Muscle layer of duodenum (tissue), 2 donors: ENCODE results near the gene SLC22A23.

Experiments used
- H3K27ac ChIP-seq: one replicate; pipeline ENCODE4 v1.7.0; 2013; ENCODE audit warnings: mild to moderate bottlenecking, low read length
- H3K27me3 ChIP-seq: one replicate; pipeline ENCODE4 v1.7.0; 2013; ENCODE audit warnings: low read depth, mild to moderate bottlenecking, control low read depth, low read length
- H3K36me3 ChIP-seq, 2 donors: one replicate each; pipeline ENCODE4 v1.7.0; 2013; ENCODE audit warnings: low read length in 2 of 2, control low read depth in 1 of 2, mild to moderate bottlenecking in 1 of 2; ENCODE audit not compliant: insufficient read depth in 2 of 2, control insufficient read depth in 1 of 2
- H3K4me1 ChIP-seq, 2 donors: one replicate each; pipeline ENCODE4 v1.7.0; 2013; ENCODE audit warnings: low read length in 2 of 2, mild to moderate bottlenecking in 2 of 2, control low read depth in 1 of 2, moderate library complexity in 1 of 2; ENCODE audit not compliant: insufficient read depth in 2 of 2, control insufficient read depth in 1 of 2
- H3K4me3 ChIP-seq, 2 donors: one replicate each; pipeline ENCODE4 v1.7.0; 2013; ENCODE audit warnings: low read length in 2 of 2, low read depth in 1 of 2, mild to moderate bottlenecking in 1 of 2
- H3K9me3 ChIP-seq, 2 donors: one replicate each; pipeline ENCODE4 v1.7.0; 2013; ENCODE audit warnings: low read length in 2 of 2, control low read depth in 1 of 2, mild to moderate bottlenecking in 1 of 2; ENCODE audit not compliant: control insufficient read depth in 1 of 2
- donor health status: healthy.

Gene SLC22A23

DNA sequence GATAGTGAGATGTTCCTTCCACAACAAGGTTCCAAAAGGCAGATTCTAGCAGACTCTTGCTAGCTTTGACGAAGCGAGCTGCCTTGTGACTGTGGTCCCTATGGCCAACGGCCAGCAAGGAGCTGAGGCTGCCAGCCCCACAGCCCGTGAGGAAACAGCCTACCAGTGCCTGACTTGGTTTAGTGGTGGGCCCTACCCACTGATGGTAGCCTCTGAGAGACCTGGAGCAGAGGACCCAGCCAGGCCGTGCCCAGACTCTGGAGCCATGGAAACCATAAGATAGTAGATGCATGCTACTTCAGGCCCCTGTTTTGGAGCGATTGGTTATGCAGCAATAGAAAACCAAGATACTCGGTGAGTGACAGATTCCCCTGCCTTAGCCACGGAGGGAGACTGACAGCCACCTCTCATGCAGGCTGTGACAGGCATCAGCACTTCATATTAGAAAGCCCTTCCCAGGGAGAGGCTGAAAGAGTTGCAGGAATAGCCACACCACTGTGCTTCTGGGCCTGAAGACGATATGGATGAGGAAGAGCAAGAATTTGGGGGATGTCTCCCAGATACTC, 178.9 kb downstream of the SLC22A23 start:
- no peak overlapping the region for H3K4me3 ChIP-seq
- H3K27ac ChIP-seq, result no peak overlapping the region
- no peaks in the 10 kb centered on the region for H3K9me3 ChIP-seq
- no peaks in the 10 kb centered on the region for H3K27me3 ChIP-seq
- peaks cover 8 to 16% of the 10 kb centered on the region in 2 donors for H3K4me1 ChIP-seq
- H3K36me3 ChIP-seq, result peaks cover 9 to 13% of the 10 kb centered on the region in 2 donors

DNA sequence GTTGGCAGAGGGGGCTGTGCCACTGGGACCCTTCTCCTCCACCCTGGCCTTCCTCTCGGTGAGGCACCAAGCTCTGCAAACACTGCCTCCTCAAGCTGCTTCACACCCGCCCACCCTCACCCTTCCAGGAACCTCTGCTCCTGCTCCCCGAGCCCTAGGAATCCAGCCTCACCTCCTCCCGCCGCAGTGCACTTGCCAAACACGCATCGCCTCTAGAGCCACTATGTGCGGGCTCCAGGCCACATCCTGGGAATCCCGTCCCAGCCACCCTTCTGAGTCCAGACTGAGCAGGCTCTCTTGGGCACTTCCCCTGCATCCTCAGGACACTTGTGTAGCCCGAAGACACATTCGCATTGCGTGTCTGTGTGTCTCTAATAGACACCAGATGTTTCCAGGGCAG, 179.6 kb downstream of the SLC22A23 start:
- H3K36me3 ChIP-seq, result peaks cover 16 to 17% of the 10 kb centered on the region in 2 donors
- H3K27ac ChIP-seq, result no peak overlapping the region

DNA sequence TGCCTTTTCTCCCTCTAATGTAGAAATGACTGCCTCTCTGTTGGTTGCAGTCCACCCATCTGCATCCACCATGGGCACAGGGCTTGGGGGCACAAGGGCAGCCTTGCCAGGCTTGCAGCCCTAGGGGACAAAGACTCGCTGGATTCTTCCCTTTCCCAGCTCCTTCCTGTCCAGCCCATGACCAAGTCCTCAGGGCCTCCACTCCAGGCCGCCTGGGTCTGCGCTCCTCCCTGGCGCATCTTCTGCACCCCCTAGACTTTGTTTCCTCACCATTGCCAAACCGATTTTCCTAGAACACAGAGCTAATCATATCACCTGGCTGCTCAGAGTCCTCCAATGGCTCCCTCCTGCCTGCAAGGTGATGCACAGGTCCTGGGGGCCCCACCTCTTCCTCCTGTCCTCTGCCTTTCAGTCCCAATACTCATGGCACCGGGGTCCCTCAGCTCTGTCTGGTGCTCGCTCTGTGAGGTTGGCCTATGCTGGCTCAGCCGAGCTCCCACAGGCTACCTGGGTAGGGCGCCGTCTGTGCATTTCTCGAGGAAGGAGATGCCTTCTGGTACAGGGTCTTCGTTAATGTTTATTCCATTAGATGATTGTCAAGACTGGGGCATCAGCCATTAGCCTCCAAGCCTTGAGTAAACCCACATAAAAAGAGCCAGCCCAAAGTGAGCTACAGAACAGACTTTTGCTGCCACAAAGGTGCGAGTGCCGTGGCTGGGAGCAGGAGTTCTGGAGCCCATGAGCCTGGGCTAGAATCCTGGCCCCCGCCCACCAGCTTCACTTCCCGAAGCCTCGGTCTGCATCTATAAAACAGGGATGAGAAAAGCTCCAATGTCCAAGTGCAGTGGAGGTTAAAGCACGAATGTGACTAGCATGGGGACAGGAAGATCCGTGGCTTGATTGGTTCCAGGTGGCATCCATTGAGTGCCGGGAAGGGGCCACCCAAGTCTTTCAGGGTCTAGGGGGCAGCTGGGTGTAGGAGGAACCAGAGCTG, 180.4 kb downstream of the SLC22A23 start:
- H3K36me3 ChIP-seq, result peaks cover 23 to 25% of the 10 kb centered on the region in 2 donors

More for the DNA sequence above, 179.6 kb downstream of the SLC22A23 start:
- no peak overlapping the region for H3K4me3 ChIP-seq
- no peaks in the 10 kb centered on the region for H3K9me3 ChIP-seq
- no peaks in the 10 kb centered on the region for H3K27me3 ChIP-seq
- H3K4me1 ChIP-seq, result peaks cover 8 to 14% of the 10 kb centered on the region in 2 donors

DNA sequence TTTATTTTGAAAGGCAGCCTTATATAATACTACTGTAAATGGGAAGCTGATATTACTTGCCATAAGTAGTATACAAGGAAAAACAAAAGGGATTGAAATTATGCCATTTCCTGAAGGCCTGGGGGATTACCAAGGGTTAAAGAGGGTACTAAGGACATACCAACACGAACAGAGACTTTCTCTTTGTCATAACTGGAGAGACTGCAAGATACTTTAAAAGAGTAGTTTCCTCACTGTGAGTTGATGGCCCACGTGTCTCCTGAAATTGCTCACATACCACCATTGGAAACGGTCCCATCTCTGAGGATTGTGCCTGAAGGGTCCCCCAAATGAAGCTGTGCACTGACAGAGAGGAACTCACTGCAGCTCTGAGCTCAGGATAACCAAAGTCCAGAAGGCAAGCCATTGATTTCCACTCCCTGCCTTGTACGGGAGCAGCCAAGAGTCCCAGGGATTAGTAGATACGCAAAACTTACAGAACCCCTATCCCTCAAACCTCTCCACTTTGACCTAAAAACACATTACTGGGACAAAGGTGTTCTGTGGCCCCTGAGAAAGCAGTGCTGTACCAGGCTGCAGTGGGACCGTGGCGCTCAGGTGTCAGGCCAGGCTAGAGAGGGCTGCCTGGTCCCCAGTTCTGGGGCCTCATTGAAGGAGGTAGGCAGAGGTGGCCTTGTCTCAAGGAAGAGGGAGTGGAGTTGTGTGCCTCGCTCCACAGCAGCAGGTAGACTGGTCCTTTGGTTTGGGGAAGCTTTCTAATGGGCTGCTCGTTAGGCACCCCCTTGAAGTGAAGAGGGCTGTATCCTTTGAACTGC, 182.9 kb downstream of the SLC22A23 start:
- peaks cover 35 to 47% of the 10 kb centered on the region in 2 donors for H3K36me3 ChIP-seq
- H3K4me1 ChIP-seq, result no peaks in the 10 kb centered on the region
- no peak overlapping the region for H3K4me3 ChIP-seq
- H3K27ac ChIP-seq, result no peak overlapping the region
- no peaks in the 10 kb centered on the region for H3K27me3 ChIP-seq
- no peaks in the 10 kb centered on the region for H3K9me3 ChIP-seq

More for the DNA sequence above, 180.4 kb downstream of the SLC22A23 start:
- Histone ChIP-seq H3K4me1 (peaks cover 3 to 6% of the 10 kb centered on the region in 2 donors), H3K27me3 (no peaks in the 10 kb centered on the region), H3K9me3 (no peaks in the 10 kb centered on the region), H3K27ac (no peak overlapping the region), H3K4me3 (no peak overlapping the region)

DNA sequence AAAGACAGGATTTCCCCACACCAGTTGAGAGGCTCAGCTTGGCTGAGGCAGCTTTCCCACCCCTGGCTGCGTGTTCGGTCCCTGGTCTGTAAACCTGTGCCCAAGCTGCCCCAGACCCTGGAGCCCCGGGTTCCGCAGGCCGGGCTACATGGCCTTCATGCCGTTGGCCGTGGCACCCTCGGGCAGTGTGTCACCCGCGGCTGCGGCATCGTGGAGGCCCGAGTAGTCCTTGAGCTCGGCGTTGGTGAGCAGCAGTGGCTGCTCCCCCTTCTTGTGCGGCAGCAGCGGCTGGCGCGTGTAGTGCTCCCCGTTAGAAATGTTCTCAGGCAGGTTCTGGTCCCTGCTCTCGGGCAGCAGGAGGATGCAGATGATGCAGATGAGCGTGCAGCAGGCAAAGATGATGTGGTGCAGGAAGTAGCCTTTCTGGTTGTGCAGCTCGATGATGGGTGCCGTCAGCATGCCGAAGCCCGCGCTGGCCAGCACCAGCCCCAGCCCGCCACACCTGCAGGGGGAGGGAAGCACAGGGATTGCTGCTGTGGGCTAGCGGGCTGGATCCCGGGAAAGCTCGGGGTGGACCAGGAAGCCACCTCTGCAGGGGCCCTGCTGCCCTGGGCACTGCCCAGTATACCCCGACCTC, 183.8 kb downstream of the SLC22A23 start:
- Histone ChIP-seq H3K9me3 (no peaks in the 10 kb centered on the region), H3K4me1 (no peaks in the 10 kb centered on the region), H3K4me3 (no peak overlapping the region), H3K27me3 (no peaks in the 10 kb centered on the region), H3K27ac (no peak overlapping the region), H3K36me3 (peaks cover 35 to 55% of the 10 kb centered on the region in 2 donors)

DNA sequence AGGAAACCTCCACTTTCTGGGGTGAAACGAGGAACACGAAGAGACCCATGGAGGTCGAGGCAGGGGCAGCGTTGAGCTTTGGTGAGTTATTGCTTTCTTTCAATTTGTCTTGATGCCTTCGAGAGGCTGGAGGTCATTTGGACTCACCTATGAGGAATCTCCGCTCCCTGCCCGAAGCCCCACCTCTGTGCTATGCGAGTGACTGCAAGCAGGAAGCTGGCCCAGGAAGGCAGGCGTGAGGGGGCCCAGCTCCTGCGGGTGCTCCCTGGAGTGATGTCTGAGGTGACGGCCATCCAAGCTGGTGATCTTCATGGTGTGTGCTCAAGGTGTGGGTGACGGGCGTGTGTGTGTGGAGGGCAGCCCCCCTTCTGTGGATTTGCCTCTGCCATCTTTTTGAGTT, 185.1 kb downstream of the SLC22A23 start:
- H3K36me3 ChIP-seq, result peaks cover 37 to 59% of the 10 kb centered on the region in 2 donors
- no peak overlapping the region for H3K4me3 ChIP-seq
- H3K4me1 ChIP-seq, result no peaks in the 10 kb centered on the region
- H3K27me3 ChIP-seq, result no peaks in the 10 kb centered on the region
- no peak overlapping the region for H3K27ac ChIP-seq
- no peaks in the 10 kb centered on the region for H3K9me3 ChIP-seq

DNA sequence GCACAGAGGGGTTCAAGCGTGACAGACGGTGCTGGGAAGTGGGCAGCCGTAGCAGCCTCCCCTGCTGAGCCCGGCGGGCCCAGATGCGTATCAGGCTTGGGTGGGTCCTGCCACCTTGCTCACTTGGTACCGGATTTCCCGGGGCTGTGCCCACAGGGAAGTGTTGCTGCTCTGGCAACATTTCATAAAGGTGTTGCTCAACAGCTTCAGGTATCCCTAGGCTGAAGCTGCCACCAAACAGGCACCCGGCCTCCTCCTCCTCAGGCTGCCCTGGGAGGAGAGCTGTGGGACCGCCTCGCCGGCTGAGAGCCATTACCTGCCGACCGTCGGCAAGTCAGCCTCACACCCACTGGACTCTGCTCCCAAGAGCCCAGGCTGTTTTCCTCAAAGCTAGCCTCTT, 186.6 kb downstream of the SLC22A23 start:
- Histone ChIP-seq H3K27ac (no peak overlapping the region), H3K27me3 (no peaks in the 10 kb centered on the region), H3K4me3 (no peak overlapping the region), H3K4me1 (peaks cover 0 to 10% of the 10 kb centered on the region in 2 donors), H3K9me3 (no peaks in the 10 kb centered on the region), H3K36me3 (peaks cover 33 to 53% of the 10 kb centered on the region in 2 donors)

DNA sequence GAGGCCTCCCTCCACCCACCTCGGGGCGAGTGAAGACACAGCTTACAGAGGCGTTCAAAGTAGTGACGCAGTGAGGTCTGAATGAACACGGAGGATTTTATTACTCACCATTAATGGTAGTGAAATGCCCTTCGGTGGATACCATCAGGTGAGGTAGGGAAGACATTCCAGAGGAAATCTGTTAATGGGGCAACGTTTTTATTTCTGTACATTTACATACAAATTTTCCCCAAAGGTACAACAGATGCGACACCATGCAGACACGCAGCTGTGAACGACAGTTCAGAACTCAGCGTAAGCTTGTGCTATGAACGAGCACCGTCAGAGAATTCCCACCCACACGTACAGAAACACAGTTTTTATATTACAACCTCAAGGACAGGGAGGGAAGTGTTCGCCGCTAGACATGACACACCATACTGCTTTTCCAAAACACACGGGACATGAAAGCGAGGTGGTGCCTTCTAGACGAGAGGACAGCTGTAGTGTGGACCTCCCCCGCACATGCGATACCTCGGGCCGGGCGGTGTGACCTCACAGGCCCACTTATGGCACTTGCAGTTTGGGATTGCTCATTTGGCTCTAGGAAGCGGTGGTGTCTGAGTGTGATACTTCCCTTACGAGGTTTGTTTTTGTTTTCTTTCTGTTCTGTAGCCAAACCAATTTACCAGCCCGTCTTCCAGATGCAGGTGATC, 187.4 kb downstream of the SLC22A23 start:
- H3K4me3 ChIP-seq, result no peak overlapping the region
- H3K9me3 ChIP-seq, result no peaks in the 10 kb centered on the region
- no peak overlapping the region for H3K27ac ChIP-seq
- H3K4me1 ChIP-seq, result peaks cover 0 to 13% of the 10 kb centered on the region in 2 donors
- H3K36me3 ChIP-seq, result peaks cover 36 to 59% of the 10 kb centered on the region in 2 donors
- H3K27me3 ChIP-seq, result no peaks in the 10 kb centered on the region

DNA sequence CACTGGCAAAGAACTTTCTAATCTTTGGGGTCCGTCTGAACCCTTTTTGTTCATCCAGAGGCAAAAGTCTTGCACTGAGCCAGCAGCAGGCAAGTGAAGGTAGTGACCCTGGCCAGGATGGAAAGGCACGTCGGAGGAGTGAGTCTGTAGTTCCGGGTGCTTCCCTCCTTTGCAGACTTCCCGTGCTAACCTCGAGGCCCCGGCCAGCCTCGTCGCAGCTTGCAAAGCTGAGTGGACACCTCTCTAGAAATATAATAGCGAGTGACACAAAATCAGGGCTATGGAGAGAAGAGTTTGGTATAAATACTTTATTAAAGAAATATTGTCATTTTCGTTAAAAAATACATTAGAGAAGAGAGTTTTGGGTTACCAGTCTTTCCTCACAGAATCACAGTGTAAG, 188.2 kb downstream of the SLC22A23 start:
- Histone ChIP-seq H3K9me3 (no peaks in the 10 kb centered on the region), H3K27ac (no peak overlapping the region), H3K36me3 (peaks cover 41 to 64% of the 10 kb centered on the region in 2 donors), H3K4me1 (peaks cover 0 to 13% of the 10 kb centered on the region in 2 donors), H3K27me3 (no peaks in the 10 kb centered on the region), H3K4me3 (no peak overlapping the region)

DNA sequence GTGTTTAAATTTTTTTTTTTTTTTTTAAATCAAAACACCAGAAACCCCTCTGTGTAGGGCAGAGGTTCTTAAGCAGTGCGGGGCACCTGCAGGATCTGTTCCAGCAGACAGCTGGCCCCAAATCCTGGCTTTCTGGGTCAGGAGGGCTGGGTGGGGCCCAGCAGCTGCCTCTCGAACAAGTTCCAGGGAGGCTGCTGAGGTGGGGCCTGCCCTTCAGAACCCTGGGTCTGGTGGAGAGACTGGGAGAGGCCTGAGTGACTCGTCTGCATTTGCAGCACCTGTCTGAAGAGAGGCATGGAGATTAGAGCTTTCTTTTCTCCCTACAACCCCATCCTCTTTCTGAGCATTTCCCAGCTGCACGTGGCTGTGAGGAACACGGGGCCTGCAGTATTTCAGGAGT, 189.7 kb downstream of the SLC22A23 start:
- peaks cover 0 to 13% of the 10 kb centered on the region in 2 donors for H3K4me1 ChIP-seq
- H3K9me3 ChIP-seq, result no peaks in the 10 kb centered on the region
- peaks cover 36 to 55% of the 10 kb centered on the region in 2 donors for H3K36me3 ChIP-seq
- H3K27ac ChIP-seq, result no peak overlapping the region
- H3K27me3 ChIP-seq, result no peaks in the 10 kb centered on the region
- no peak overlapping the region for H3K4me3 ChIP-seq
